Gastrocnemius medialis (tissue), 4 donors: ENCODE results near the gene C6. TPM values are rescaled to one million over a fixed set of nuclear protein-coding genes. Genes with fewer than 3 reads are reported as not detected.

Experiments
- ATAC-seq, 2 donors: fragments of 150-250 bp; one replicate each; pipeline ENCODE4 v1.9.1; 2016
- DNase-seq, 2 donors: peaks; one replicate each; pipeline ENCODE4 v3.0.0-alpha.2; 2019
- H3K27ac ChIP-seq, 4 donors: fragments of 200-600 bp; sonication (generic); 1 replicate in 1 of 4; 2 replicates in 3 of 4; pipeline ENCODE4 v1.5.1; 2016 to 2018; ENCODE audit warnings: mild to moderate bottlenecking in 2 of 4, moderate library complexity in 1 of 4
- H3K27me3 ChIP-seq, 3 donors: fragments of 200-600 bp; sonication (generic) in 2 of 3; 1 replicate in 1 of 3; 2 replicates in 2 of 3; pipeline versions ENCODE4 v1.5.1 to v1.6.0; 2016 to 2019; ENCODE audit warnings: mild to moderate bottlenecking in 1 of 3, moderate library complexity in 1 of 3
- H3K36me3 ChIP-seq, 2 donors: fragments of 200-600 bp; sonication (generic) in 1 of 2; one replicate each; pipeline ENCODE4 v1.5.1; 2017 to 2018
- H3K4me1 ChIP-seq, 2 donors: fragments of 200-600 bp; sonication (generic) in 1 of 2; one replicate each; pipeline ENCODE4 v1.5.1; 2016 to 2017; ENCODE audit warnings: mild to moderate bottlenecking in 2 of 2
- H3K4me3 ChIP-seq, 4 donors: fragments of 200-600 bp; sonication (generic) in 3 of 4; 1 replicate in 1 of 4; 2 replicates in 3 of 4; pipeline ENCODE4 v1.5.1; 2016 to 2019; ENCODE audit warnings: mild to moderate bottlenecking in 2 of 4
- H3K9me3 ChIP-seq, 3 donors: fragments of 200-600 bp; sonication (generic) in 2 of 3; 1 replicate in 1 of 3; 2 replicates in 2 of 3; pipeline ENCODE4 v1.5.1; 2016 to 2019
- POLR2A ChIP-seq, 2 donors: fragments of 450-650 bp; IDR thresholded peaks; one replicate each; pipeline ENCODE4 v1.6.1; 2017; ENCODE audit warnings: antibody characterized with exemption in 2 of 2, mild to moderate bottlenecking in 2 of 2, moderate library complexity in 2 of 2
- in situ Hi-C, 4 donors: fragments of 200-750 bp; cut with MboI; loops; one replicate each; pipeline versions ENCODE4 v1.15.0 to v1.8.0; 2017; ENCODE audit warnings: low sequenced_read_pairs in 4 of 4
- intact Hi-C: fragments of 100-400 bp; cut with DNase I; formaldehyde crosslinking; loops from one replicate; pipeline ENCODE4 v1.15.1; 2023; ENCODE audit warnings: low total_unique reads
- total RNA-seq, 4 donors: library from RNA; depleted of rRNA; stranded (reverse); fragments of >200 nt; gene quantifications; one replicate each; pipeline versions ENCODE4 v1.1.0 to v1.2.3, GENCODE V29; 2016
- TF ChIP-seq, protein P1 (sequence below), 5 experiments: fragments of 450-650 bp in 3 of 5; fragments of 200-600 bp in 2 of 5; sonication (generic) in 2 of 5; IDR thresholded peaks in 4 of 5; conservative IDR thresholded peaks in 1 of 5; 1 replicate in 4 of 5; 2 replicates in 1 of 5; pipeline ENCODE4 v1.5.1; 2016 to 2019; ENCODE audit warnings: antibody characterized with exemption in 5 of 5, mild to moderate bottlenecking in 3 of 5, moderate library complexity in 3 of 5

C6 gene
- 1 to 10 TPM in 1 of 4 donors, under 1 TPM in 2, not detected in 1; 0.46 to 1.4 (median 0.97) TPM for total RNA-seq

DNA sequence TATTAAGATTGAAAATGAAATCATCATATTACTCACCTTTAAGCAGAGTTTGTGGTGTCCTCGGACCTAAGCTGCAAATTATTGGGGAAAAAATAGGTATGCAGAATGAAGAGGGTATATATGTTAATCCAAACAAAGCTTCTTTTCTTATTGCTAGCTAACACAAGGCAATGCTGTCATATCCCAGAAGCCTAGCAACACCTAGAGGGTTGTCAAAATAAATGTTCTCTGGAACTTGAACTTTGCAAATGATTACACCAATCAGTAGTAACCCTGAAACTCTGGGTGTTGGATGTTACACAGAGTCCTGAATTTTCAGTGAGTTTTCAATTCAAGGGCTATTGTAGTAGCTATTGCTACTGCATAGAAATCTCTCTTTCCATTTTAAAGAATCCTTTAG is at the start of gene C6:
C6 (minus strand) TSS at position 193 of the 400 bp plus-strand sequence. CDS start 10,302 bp downstream, outside the sequence.
- no peak within 1 kb of the TSS for H3K27ac ChIP-seq
- no peaks in the 10 kb centered on the region for H3K9me3 ChIP-seq
- in situ Hi-C loops (no loop called here), intact Hi-C loops (no loop called here)
- DNase-seq (no peak), ATAC-seq (no peak)
- H3K4me3 ChIP-seq, result no peak within 1 kb of the TSS
- no peaks in the 10 kb centered on the region for H3K4me1 ChIP-seq
- H3K36me3 ChIP-seq, result no peaks in the 10 kb centered on the region
- H3K27me3 ChIP-seq, result no peaks in the 10 kb centered on the region
- TF ChIP-seq, protein P1, sequence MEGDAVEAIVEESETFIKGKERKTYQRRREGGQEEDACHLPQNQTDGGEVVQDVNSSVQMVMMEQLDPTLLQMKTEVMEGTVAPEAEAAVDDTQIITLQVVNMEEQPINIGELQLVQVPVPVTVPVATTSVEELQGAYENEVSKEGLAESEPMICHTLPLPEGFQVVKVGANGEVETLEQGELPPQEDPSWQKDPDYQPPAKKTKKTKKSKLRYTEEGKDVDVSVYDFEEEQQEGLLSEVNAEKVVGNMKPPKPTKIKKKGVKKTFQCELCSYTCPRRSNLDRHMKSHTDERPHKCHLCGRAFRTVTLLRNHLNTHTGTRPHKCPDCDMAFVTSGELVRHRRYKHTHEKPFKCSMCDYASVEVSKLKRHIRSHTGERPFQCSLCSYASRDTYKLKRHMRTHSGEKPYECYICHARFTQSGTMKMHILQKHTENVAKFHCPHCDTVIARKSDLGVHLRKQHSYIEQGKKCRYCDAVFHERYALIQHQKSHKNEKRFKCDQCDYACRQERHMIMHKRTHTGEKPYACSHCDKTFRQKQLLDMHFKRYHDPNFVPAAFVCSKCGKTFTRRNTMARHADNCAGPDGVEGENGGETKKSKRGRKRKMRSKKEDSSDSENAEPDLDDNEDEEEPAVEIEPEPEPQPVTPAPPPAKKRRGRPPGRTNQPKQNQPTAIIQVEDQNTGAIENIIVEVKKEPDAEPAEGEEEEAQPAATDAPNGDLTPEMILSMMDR (IDR thresholded peaks at IDR 0.05 in 4 of 5, conservative IDR thresholded peaks at IDR 0.05 in 1 of 5), result no peak
- no peak for TF ChIP-seq POLR2A (IDR thresholded peaks at IDR 0.05)

DNA sequence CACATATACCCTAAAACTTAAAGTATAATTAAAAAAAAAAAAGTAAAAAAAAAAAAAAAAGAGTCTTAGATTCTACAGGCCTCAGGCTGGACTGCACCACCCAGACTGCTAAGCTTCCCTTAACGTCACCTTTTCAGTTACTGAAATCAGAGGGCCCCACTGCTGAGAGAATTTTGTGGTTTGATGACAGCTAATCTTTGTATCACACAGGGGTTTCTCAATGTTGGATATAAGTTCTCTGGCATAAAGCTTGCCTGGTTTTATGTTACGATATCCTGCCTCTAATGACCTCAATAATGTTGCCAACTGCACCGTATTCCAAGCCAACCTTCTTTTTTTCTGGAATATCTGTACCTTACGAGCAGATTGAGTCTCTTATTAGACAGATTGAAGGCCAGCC is 43.1 kb upstream of the C6 start:
- Histone ChIP-seq H3K4me3 (no peak overlapping the region), H3K9me3 (no peaks in the 10 kb centered on the region), H3K27ac (no peak overlapping the region), H3K27me3 (no peaks in the 10 kb centered on the region), H3K4me1 (no peaks in the 10 kb centered on the region), H3K36me3 (no peaks in the 10 kb centered on the region)
- in situ Hi-C loops (no loop called here), intact Hi-C loops (no loop called here)
- ATAC-seq, result no peak
- TF ChIP-seq, protein P1 (IDR thresholded peaks at IDR 0.05 in 4 of 5, conservative IDR thresholded peaks at IDR 0.05 in 1 of 5), result no peak
- no peak for TF ChIP-seq POLR2A (IDR thresholded peaks at IDR 0.05)
- no peak for DNase-seq

DNA sequence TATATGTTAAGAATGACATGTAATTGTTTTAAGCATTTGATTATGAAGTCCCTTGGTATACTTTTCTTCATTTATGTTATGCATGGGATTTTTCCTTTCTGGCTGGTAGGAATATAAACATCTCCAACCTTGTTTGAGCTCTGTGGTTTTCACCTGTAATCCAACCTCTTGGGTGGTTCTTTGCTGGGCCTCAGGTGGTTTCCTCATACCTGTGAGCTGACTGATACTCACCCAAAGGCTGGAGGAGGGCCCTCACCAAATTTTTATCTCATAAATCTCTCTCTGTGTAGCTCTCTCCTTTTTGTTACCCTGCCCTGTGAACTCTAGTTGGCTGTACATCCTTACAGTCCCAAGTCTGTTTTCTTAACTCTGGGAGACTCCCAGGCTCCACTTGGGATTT is 39.8 kb upstream of the C6 start:
- TF ChIP-seq, protein P1 (IDR thresholded peaks at IDR 0.05 in 4 of 5, conservative IDR thresholded peaks at IDR 0.05 in 1 of 5), result no peak
- no peak for TF ChIP-seq POLR2A (IDR thresholded peaks at IDR 0.05)
- Histone ChIP-seq H3K36me3 (no peaks in the 10 kb centered on the region), H3K27me3 (no peaks in the 10 kb centered on the region), H3K9me3 (no peaks in the 10 kb centered on the region), H3K27ac (no peak overlapping the region), H3K4me3 (no peak overlapping the region), H3K4me1 (no peaks in the 10 kb centered on the region)
- DNase-seq (no peak), ATAC-seq (no peak)
- intact Hi-C loops (no loop called here), in situ Hi-C loops (no loop called here)

DNA sequence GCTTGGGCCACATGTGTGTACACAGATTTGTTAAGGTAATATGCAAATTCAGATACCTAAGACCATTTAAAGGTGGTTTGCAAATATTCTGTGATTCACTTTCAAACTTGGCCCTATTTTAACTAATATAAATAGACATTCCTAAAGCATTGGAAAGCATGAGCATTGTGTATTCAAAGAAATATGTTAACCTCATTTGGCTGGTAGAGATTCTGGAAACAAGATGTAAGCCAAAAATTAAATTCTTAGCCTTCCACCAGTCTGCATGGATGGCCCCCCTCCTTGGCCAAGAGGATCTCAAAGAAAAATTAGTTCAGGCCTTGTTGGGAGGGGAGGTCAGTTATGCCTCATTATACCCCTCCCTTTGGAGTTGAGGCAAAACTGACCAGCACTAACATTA is 38.7 kb upstream of the C6 start:
- in situ Hi-C loops, result no loop called here
- H3K27me3 ChIP-seq, result no peaks in the 10 kb centered on the region
- no peak overlapping the region for H3K4me3 ChIP-seq
- no peaks in the 10 kb centered on the region for H3K4me1 ChIP-seq
- DNase-seq (no peak), ATAC-seq (no peak)
- H3K27ac ChIP-seq, result no peak overlapping the region
- TF ChIP-seq POLR2A (IDR thresholded peaks at IDR 0.05), result no peak
- TF ChIP-seq, protein P1 (IDR thresholded peaks at IDR 0.05 in 4 of 5, conservative IDR thresholded peaks at IDR 0.05 in 1 of 5), result no peak
- H3K9me3 ChIP-seq, result no peaks in the 10 kb centered on the region
- H3K36me3 ChIP-seq, result no peaks in the 10 kb centered on the region
- intact Hi-C loops, result no loop called here

DNA sequence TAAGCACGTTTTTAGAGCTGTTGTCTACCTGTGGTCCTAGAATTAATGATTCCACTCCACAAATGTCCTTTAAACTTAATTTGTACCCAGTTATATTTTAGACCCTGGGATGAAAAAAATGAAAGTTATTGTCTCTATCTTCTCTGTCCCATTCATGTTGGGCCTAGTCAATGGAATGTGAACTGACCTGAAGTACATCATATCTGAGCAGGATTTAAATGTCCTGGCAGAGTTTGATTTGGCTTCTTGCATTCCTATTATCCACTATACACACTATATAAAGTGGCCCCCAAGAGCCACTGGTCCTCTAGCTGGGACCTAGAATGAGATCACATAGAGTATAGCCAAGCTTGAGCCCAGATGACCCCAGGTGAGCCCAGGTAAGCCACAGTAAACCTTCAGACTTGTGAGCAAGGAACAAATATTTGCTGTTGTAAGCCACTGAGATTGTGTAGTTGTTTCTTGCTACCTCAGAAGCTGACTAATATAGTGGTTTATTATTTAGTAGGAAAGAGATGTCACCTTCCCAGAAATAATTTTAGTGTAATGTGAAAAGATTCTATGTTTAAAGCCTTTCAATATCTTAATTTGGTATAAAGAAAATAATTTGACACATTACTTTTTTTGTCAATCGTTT is 37.1 kb upstream of the C6 start:
- H3K4me3 ChIP-seq, result no peak overlapping the region
- H3K27ac ChIP-seq, result no peak overlapping the region
- H3K9me3 ChIP-seq, result no peaks in the 10 kb centered on the region
- H3K36me3 ChIP-seq, result no peaks in the 10 kb centered on the region
- DNase-seq (no peak), ATAC-seq (no peak)
- TF ChIP-seq POLR2A (IDR thresholded peaks at IDR 0.05), result no peak
- TF ChIP-seq, protein P1 (IDR thresholded peaks at IDR 0.05 in 4 of 5, conservative IDR thresholded peaks at IDR 0.05 in 1 of 5), result no peak
- H3K4me1 ChIP-seq, result no peaks in the 10 kb centered on the region
- no peaks in the 10 kb centered on the region for H3K27me3 ChIP-seq
- in situ Hi-C loops, result no loop called here
- intact Hi-C loops, result no loop called here
